A549 (cell line): ENCODE data around the gene UCKL1. TPM values are rescaled to one million over a fixed set of nuclear protein-coding genes. Genes with fewer than 3 reads are reported as not detected.
"Not testable (repeated sequence)": the region's sequence is repeated elsewhere in the genome, so short reads cannot be mapped to it uniquely, and the experiment has no call there.

Experiments used
- ATAC-seq, 2 experiments: fragments of 200-7000 bp in 1 of 2; fragments of >200 bp in 1 of 2; cut with Nextera tagmentation in 1 of 2; cut with Tn5 transposase in 1 of 2; 3 replicates each; pipeline versions ENCODE4 v1.8.0 to v1.9.1; 2018 to 2020; ENCODE audit warnings: mild to moderate bottlenecking in 1 of 2, moderate library complexity in 1 of 2
- CTCF ChIA-PET: fragments of 300-600 bp; sonication (Branson Sonifier 250); formaldehyde crosslinking; extraction: SDS; loops from one replicate; lab custom pipeline; 2021; ENCODE audit warnings: antibody characterized with exemption, inconsistent platforms; lab: Yijun Ruan, JAX
- POLR2A ChIA-PET: fragments of 350-600 bp; formaldehyde crosslinking; extraction: SDS; loops from one replicate; lab custom pipeline; 2021; ENCODE audit warnings: antibody characterized with exemption, inconsistent platforms; lab: Yijun Ruan, JAX
- DNase-seq, 2 experiments: peaks; one replicate each; pipeline versions ENCODE4 v3.0.0 to v3.0.0-alpha.2; 2011 to 2016; ENCODE audit warnings: low read depth in 1 of 2, low spot score in 1 of 2
- FAIRE-seq: peaks from 2 replicates; lab custom pipeline; 2011; peaks lifted over from hg19 to GRCh38; lab: Jason Lieb, UNC
- H3K27ac ChIP-seq, 2 experiments: fragments of >200 bp; sonication (Bioruptor Twin); formaldehyde crosslinking; 3 replicates each; pipeline ENCODE4 v1.5.1; 2016 to 2017
- H3K4me1 ChIP-seq: fragments of >200 bp; sonication (Bioruptor Twin); formaldehyde crosslinking; 3 replicates; pipeline ENCODE4 v1.6.1; 2016
- H3K4me2 ChIP-seq: fragments of >200 bp; sonication (Bioruptor Twin); formaldehyde crosslinking; 3 replicates; pipeline ENCODE4 v1.6.1; 2016
- H3K4me3 ChIP-seq: fragments of >200 bp; sonication (Bioruptor Twin); formaldehyde crosslinking; 3 replicates; pipeline ENCODE4 v1.5.1; 2016
- H3K9me3 ChIP-seq: fragments of >200 bp; sonication (Bioruptor Twin); formaldehyde crosslinking; 3 replicates; pipeline ENCODE4 v1.6.1; 2016
- ATOH8 ChIP-seq: fragments of 250-450 bp; sonication (Bioruptor Pico); IDR thresholded peaks from 2 replicates; pipeline ENCODE4 v1.5.0; 2020; ENCODE audit warnings: low read depth, mild to moderate bottlenecking, moderate library complexity
- BHLHE40 ChIP-seq: IDR thresholded peaks from 2 replicates; pipeline ENCODE4 v1.6.1; 2012; ENCODE audit warnings: low read depth, low read length, inconsistent platforms
- CBX2 ChIP-seq: fragments of 200-600 bp; sonication (generic); IDR thresholded peaks from 2 replicates; pipeline ENCODE4 v1.6.1; 2016; ENCODE audit warnings: low read depth, mild to moderate bottlenecking, borderline replicate concordance
- EP300 ChIP-seq, 2 experiments: fragments of >200 bp; sonication (Bioruptor Twin); formaldehyde crosslinking; IDR thresholded peaks; 2 replicates in 1 of 2; 3 replicates in 1 of 2; pipeline ENCODE4 v1.6.1; 2016 to 2017
- FOSB ChIP-seq: fragments of 250-450 bp; sonication (Bioruptor Pico); IDR thresholded peaks from 2 replicates; pipeline ENCODE4 v1.5.0; 2020; ENCODE audit warnings: mild to moderate bottlenecking, moderate library complexity
- FOSL2 ChIP-seq, 2 experiments: fragments of 450-650 bp in 1 of 2; fragments of >200 bp in 1 of 2; sonication (Bioruptor Twin) in 1 of 2; formaldehyde crosslinking; IDR thresholded peaks; 2 replicates each; pipeline versions ENCODE4 v1.5.0 to v1.6.1; 2016 to 2020; ENCODE audit warnings: mild to moderate bottlenecking in 1 of 2, moderate library complexity in 1 of 2
- FOXS1 ChIP-seq: fragments of 250-450 bp; sonication (Bioruptor Pico); IDR thresholded peaks from 2 replicates; pipeline ENCODE4 v1.5.0; 2020; ENCODE audit warnings: mild to moderate bottlenecking, moderate library complexity
- HDAC2 ChIP-seq: fragments of 200-600 bp; sonication (generic); IDR thresholded peaks from 2 replicates; pipeline ENCODE4 v1.6.1; 2016
- HOXB13 ChIP-seq: fragments of 250-450 bp; sonication (Bioruptor Pico); IDR thresholded peaks from 2 replicates; pipeline ENCODE4 v1.5.0; 2020; ENCODE audit warnings: low read depth, mild to moderate bottlenecking, moderate library complexity
- JUN ChIP-seq, 2 experiments: fragments of >200 bp; sonication (Bioruptor Twin); formaldehyde crosslinking; IDR thresholded peaks; 2 replicates in 1 of 2; 3 replicates in 1 of 2; pipeline ENCODE4 v1.6.1; 2016 to 2017
- KDM1A ChIP-seq: fragments of 200-600 bp; sonication (generic); IDR thresholded peaks from 2 replicates; pipeline ENCODE4 v1.6.1; 2016; ENCODE audit warnings: low read depth, mild to moderate bottlenecking
- MAFK ChIP-seq: fragments of 450-650 bp; IDR thresholded peaks from 2 replicates; pipeline ENCODE4 v1.6.1; 2014; ENCODE audit not compliant: partially characterized antibody
- MYC ChIP-seq: IDR thresholded peaks from 2 replicates; pipeline ENCODE4 v1.6.1; 2012; ENCODE audit warnings: mild to moderate bottlenecking, inconsistent platforms, low read length, improper control_type of control experiment, borderline replicate concordance
- PHF8 ChIP-seq: fragments of 200-600 bp; sonication (generic); IDR thresholded peaks from 2 replicates; pipeline ENCODE4 v1.6.1; 2016; ENCODE audit warnings: low read depth, mild to moderate bottlenecking, antibody characterized with exemption, moderate library complexity, borderline replicate concordance
- RARB ChIP-seq: fragments of 250-450 bp; sonication (Bioruptor Pico); IDR thresholded peaks from 2 replicates; pipeline ENCODE4 v1.8.0; 2021; ENCODE audit warnings: mild to moderate bottlenecking, moderate library complexity
- RCOR1 ChIP-seq: fragments of 150-350 bp; IDR thresholded peaks from 2 replicates; pipeline ENCODE4 v1.6.1; 2014; ENCODE audit warnings: antibody characterized with exemption, low read length, low read depth
- RFX5 ChIP-seq: fragments of 450-650 bp; IDR thresholded peaks from 2 replicates; pipeline ENCODE4 v1.7.1; 2014; ENCODE audit warnings: antibody characterized with exemption, mild to moderate bottlenecking, moderate library complexity
- ZNF302 ChIP-seq: fragments of 250-450 bp; sonication (Bioruptor Pico); IDR thresholded peaks from 2 replicates; pipeline ENCODE4 v1.9.0; 2021; ENCODE audit warnings: inconsistent platforms, mild to moderate bottlenecking, moderate library complexity
- WGBS: methylation state at CpG from one replicate; pipeline ENCODE4 v1.1.6; 2017; ENCODE audit errors: missing lambda C conversion rate; 5-methylcytosine and 5-hydroxymethylcytosine counted together
- polyA plus RNA-seq, 4 experiments: library from polyadenylated mRNA; depleted of rRNA in 3 of 4; stranded (reverse); fragments of >200 nt; fragmentation: RNase III in 1 of 4; extraction: RNeasy Plus Mini Kit Qiagen cat#74134 plus additional on column Dnase treatment in 1 of 4; gene quantifications; 2 replicates in 3 of 4; 3 replicates in 1 of 4; pipeline ENCODE4 v1.2.3, GENCODE V29; 2011 to 2017
- TF ChIP-seq, protein P1 (sequence below): fragments of 250-450 bp; sonication (Bioruptor Pico); IDR thresholded peaks from 2 replicates; pipeline ENCODE4 v1.5.0; 2021; ENCODE audit warnings: mild to moderate bottlenecking, moderate library complexity, borderline replicate concordance
- TF ChIP-seq, protein P2 (sequence below): fragments of 200-600 bp; sonication (generic); IDR thresholded peaks from 2 replicates; pipeline ENCODE4 v1.6.1; 2016; ENCODE audit warnings: antibody characterized with exemption, mild to moderate bottlenecking, moderate library complexity
- TF ChIP-seq, protein P3 (sequence below): fragments of 450-650 bp; IDR thresholded peaks from 2 replicates; pipeline ENCODE4 v1.6.1; 2014; ENCODE audit warnings: antibody characterized with exemption

The UCKL1 gene
- polyA plus RNA-seq, 2 of the 4 experiments (the other 2 are of a cell fraction) = 19.1 to 30.4 TPM

DNA sequence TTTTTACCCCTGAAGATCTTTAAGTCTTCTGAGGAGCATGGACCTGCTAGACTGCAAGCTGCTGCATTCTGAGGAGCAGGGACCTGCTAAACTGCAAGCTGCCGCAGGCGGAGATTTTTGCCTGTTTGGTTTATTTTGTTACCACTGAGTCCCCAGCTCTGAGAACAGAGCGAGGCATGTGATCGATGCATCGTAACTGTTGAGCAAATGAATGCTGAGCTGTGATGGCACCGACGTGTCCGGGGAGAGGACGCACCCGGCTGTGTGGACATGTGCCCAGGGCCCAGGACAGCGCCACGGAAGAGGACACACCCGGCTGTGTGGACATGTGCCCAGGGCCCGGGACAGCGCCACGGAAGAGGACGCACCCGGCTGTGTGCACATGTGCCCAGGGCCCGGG, 37.1 kb downstream of the UCKL1 start:
- Histone ChIP-seq H3K27ac (no peak overlapping the region), H3K4me3 (no peak overlapping the region), H3K4me1 (no peaks in the 10 kb centered on the region), H3K4me2 (no peak overlapping the region), H3K9me3 (no peaks in the 10 kb centered on the region)
- CTCF ChIA-PET = no interaction called here
- 90% methylated on average over 16 of the region's 19 CpGs for WGBS
- DNase-seq (no peak), FAIRE-seq (no peak), ATAC-seq (no peak)
- TF ChIP-seq, protein P1, sequence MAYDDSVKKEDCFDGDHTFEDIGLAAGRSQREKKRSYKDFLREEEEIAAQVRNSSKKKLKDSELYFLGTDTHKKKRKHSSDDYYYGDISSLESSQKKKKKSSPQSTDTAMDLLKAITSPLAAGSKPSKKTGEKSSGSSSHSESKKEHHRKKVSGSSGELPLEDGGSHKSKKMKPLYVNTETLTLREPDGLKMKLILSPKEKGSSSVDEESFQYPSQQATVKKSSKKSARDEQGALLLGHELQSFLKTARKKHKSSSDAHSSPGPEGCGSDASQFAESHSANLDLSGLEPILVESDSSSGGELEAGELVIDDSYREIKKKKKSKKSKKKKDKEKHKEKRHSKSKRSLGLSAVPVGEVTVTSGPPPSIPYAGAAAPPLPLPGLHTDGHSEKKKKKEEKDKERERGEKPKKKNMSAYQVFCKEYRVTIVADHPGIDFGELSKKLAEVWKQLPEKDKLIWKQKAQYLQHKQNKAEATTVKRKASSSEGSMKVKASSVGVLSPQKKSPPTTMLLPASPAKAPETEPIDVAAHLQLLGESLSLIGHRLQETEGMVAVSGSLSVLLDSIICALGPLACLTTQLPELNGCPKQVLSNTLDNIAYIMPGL (CRISPR knock-in tag) = no peak
- TF ChIP-seq FOSL2 (IDR thresholded peaks at IDR 0.05) (no peak), FOSL2 (CRISPR knock-in tag; IDR thresholded peaks at IDR 0.05) (no peak), RFX5 (no peak)
- POLR2A ChIA-PET = no interaction called here

- Histone ChIP-seq H3K27ac (no peak overlapping the region), H3K4me3 (no peak overlapping the region), H3K4me2 (no peak overlapping the region), H3K9me3 (no peaks in the 10 kb centered on the region), H3K4me1 (no peaks in the 10 kb centered on the region)
- ChIA-PET POLR2A (no interaction called here), CTCF (interaction anchor here (0.8 to 1.9 kb wide), 3 partner anchors 10 to 56 kb away, joined by 3 to 9 read pairs (median 3); no protein-coding TSS in a partner anchor)
- DNase-seq = no peak
- ATAC-seq = no peak
- no peak for FAIRE-seq
- 92% methylated on average over 11 of the region's 11 CpGs for WGBS
- TF ChIP-seq MYC = no peak
- TF ChIP-seq, protein P2, sequence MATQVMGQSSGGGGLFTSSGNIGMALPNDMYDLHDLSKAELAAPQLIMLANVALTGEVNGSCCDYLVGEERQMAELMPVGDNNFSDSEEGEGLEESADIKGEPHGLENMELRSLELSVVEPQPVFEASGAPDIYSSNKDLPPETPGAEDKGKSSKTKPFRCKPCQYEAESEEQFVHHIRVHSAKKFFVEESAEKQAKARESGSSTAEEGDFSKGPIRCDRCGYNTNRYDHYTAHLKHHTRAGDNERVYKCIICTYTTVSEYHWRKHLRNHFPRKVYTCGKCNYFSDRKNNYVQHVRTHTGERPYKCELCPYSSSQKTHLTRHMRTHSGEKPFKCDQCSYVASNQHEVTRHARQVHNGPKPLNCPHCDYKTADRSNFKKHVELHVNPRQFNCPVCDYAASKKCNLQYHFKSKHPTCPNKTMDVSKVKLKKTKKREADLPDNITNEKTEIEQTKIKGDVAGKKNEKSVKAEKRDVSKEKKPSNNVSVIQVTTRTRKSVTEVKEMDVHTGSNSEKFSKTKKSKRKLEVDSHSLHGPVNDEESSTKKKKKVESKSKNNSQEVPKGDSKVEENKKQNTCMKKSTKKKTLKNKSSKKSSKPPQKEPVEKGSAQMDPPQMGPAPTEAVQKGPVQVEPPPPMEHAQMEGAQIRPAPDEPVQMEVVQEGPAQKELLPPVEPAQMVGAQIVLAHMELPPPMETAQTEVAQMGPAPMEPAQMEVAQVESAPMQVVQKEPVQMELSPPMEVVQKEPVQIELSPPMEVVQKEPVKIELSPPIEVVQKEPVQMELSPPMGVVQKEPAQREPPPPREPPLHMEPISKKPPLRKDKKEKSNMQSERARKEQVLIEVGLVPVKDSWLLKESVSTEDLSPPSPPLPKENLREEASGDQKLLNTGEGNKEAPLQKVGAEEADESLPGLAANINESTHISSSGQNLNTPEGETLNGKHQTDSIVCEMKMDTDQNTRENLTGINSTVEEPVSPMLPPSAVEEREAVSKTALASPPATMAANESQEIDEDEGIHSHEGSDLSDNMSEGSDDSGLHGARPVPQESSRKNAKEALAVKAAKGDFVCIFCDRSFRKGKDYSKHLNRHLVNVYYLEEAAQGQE = no peak
- no peak for TF ChIP-seq CBX2
- no peak for TF ChIP-seq PHF8
- no peak for TF ChIP-seq BHLHE40
- TF ChIP-seq KDM1A = no peak
- TF ChIP-seq JUN (IDR thresholded peaks at IDR 0.05) = no peak
- TF ChIP-seq ATOH8 (CRISPR knock-in tag) = no peak
- no peak for TF ChIP-seq HOXB13 (CRISPR knock-in tag)
- no peak for TF ChIP-seq MAFK
- TF ChIP-seq RARB = no peak
- TF ChIP-seq FOSB (CRISPR knock-in tag) = no peak
- no peak for TF ChIP-seq ZNF302 (CRISPR knock-in tag)
- no peak for TF ChIP-seq EP300 (IDR thresholded peaks at IDR 0.05)
- TF ChIP-seq, protein P1 (CRISPR knock-in tag) = no peak
- no peak for TF ChIP-seq FOXS1
- TF ChIP-seq, protein P3, sequence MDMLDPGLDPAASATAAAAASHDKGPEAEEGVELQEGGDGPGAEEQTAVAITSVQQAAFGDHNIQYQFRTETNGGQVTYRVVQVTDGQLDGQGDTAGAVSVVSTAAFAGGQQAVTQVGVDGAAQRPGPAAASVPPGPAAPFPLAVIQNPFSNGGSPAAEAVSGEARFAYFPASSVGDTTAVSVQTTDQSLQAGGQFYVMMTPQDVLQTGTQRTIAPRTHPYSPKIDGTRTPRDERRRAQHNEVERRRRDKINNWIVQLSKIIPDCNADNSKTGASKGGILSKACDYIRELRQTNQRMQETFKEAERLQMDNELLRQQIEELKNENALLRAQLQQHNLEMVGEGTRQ = no peak
- TF ChIP-seq RFX5 = no peak
- no peak for TF ChIP-seq RCOR1
- TF ChIP-seq HDAC2 = no peak
Observed at GRCh38 chr20:63917811-63918210, 38.4 kb downstream of the UCKL1 start.

DNA sequence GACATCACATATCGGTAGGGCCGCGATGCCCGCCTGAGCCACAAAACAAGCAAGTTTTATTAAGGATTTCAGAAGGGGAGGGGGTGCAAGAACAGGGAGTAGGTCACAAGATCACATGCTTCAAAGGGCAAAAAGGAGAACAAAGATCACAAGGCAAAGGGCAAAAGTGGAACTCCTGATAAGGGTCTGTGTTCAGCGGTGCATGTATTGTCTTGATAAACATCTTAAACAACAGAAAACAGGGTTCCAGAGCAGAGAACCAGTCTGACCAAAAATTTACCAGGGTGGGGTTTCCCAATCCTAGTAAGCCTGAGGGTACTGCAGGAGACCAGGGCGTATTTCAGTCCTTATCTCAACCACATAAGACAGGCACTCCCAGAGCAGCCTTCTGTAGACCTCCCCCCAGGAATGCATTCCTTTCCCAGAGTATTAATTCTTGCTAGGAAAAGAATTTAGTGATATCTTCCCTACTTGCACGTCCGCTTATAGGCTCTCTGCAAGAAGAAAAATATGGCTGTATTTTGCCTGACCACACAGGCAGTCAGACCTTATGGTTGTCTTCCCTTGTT, 39.8 kb downstream of the UCKL1 start:
- H3K4me1 ChIP-seq, ATAC-seq, H3K9me3 ChIP-seq, DNase-seq, FAIRE-seq, H3K4me2 ChIP-seq, H3K4me3 ChIP-seq, POLR2A ChIA-PET, H3K27ac ChIP-seq: not testable (repeated sequence)
- 94% methylated on average over 8 of the region's 8 CpGs for WGBS
- CTCF ChIA-PET = interaction anchor here (1.0 to 2.4 kb wide), 3 partner anchors 10 to 64 kb away, joined by 3 to 5 read pairs (median 3); no protein-coding TSS in a partner anchor
